Esophagus (tissue), 2 donors: ENCODE results near the gene FAM241B. TPM values are rescaled to one million over a fixed set of nuclear protein-coding genes. Genes with fewer than 3 reads are reported as not detected.

Source experiments
- H3K27ac ChIP-seq, 2 donors: one replicate each; pipeline ENCODE4 v1.5.1; 2013; ENCODE audit warnings: low read depth in 2 of 2, mild to moderate bottlenecking in 2 of 2, inconsistent platforms in 1 of 2, low read length in 1 of 2, moderate library complexity in 1 of 2
- H3K27me3 ChIP-seq, 2 donors: one replicate each; pipeline ENCODE4 v1.6.1; 2013; ENCODE audit warnings: low read length in 2 of 2, control low read depth in 1 of 2, mild to moderate bottlenecking in 1 of 2; ENCODE audit not compliant: insufficient read depth in 2 of 2, control insufficient read depth in 1 of 2
- H3K36me3 ChIP-seq, 2 donors: one replicate each; pipeline ENCODE4 v1.6.1; 2013; ENCODE audit warnings: low read length in 1 of 2; ENCODE audit not compliant: control insufficient read depth in 2 of 2, insufficient read depth in 2 of 2
- H3K4me1 ChIP-seq, 2 donors: one replicate each; pipeline ENCODE4 v1.6.1; 2013; ENCODE audit warnings: low read length in 1 of 2; ENCODE audit not compliant: control insufficient read depth in 2 of 2, insufficient read depth in 2 of 2
- H3K4me3 ChIP-seq, 2 donors: one replicate each; pipeline ENCODE4 v1.5.1; 2013; ENCODE audit warnings: low read length in 2 of 2, mild to moderate bottlenecking in 2 of 2, low read depth in 1 of 2, moderate library complexity in 1 of 2
- H3K9me3 ChIP-seq, 2 donors: one replicate each; pipeline ENCODE4 v1.6.1; 2013; ENCODE audit warnings: mild to moderate bottlenecking in 2 of 2, low read depth in 1 of 2, low read length in 1 of 2, moderate library complexity in 1 of 2; ENCODE audit not compliant: control insufficient read depth in 2 of 2, insufficient read depth in 1 of 2
- WGBS, 2 donors: extraction: QIAGEN DNeasy Blood & Tissue Kit; methylation state at CpG; one replicate each; pipeline ENCODE4 v1.1.7; 2013; 5-methylcytosine and 5-hydroxymethylcytosine counted together
- polyA plus RNA-seq, 2 donors: library from polyadenylated mRNA; stranded (reverse); fragments of 200-250 nt; gene quantifications; one replicate each; pipeline ENCODE4 v1.2.3, GENCODE V29; 2013
- donor health status: healthy with polysubstance abuse.
- donor health status: Bipolar disorder and iron deficiency.

FAM241B gene
- polyA plus RNA-seq, 2 donors: 4.3 to 5.2 TPM

- no peak overlapping the region for H3K4me3 ChIP-seq
- no peaks in the 10 kb centered on the region for H3K9me3 ChIP-seq
- H3K36me3 ChIP-seq: no peaks in the 10 kb centered on the region
- H3K27ac ChIP-seq: no peak overlapping the region
- WGBS, 2 donors: 87 to 91% methylated on average over 6 of the region's 6 CpGs
- no peaks in the 10 kb centered on the region for H3K4me1 ChIP-seq
- H3K27me3 ChIP-seq: no peaks in the 10 kb centered on the region
Observed at GRCh38 chr10:69653561-69653960, 23.5 kb downstream of the FAM241B start.

GRCh38 chr10:69655124-69655867 is 25.2 kb downstream of the FAM241B start:
- H3K27me3 ChIP-seq: no peaks in the 10 kb centered on the region
- H3K9me3 ChIP-seq: no peaks in the 10 kb centered on the region
- WGBS, 2 donors: 81 to 85% methylated on average over 20 of the region's 20 CpGs
- no peaks in the 10 kb centered on the region for H3K4me1 ChIP-seq
- no peak overlapping the region for H3K27ac ChIP-seq
- no peak overlapping the region for H3K4me3 ChIP-seq
- no peaks in the 10 kb centered on the region for H3K36me3 ChIP-seq

GRCh38 chr10:69655868-69656555 is 26.0 kb downstream of the FAM241B start:
- Histone ChIP-seq H3K27ac (no peak overlapping the region), H3K4me3 (no peak overlapping the region), H3K9me3 (no peaks in the 10 kb centered on the region), H3K4me1 (no peaks in the 10 kb centered on the region), H3K27me3 (no peaks in the 10 kb centered on the region), H3K36me3 (no peaks in the 10 kb centered on the region)
- WGBS, 2 donors: 69 to 70% methylated on average over 11 of the region's 11 CpGs

- no peak overlapping the region for H3K27ac ChIP-seq
- H3K4me1 ChIP-seq: no peaks in the 10 kb centered on the region
- WGBS, 2 donors: 33 to 42% methylated on average over 5 of the region's 5 CpGs
- no peaks in the 10 kb centered on the region for H3K27me3 ChIP-seq
- no peaks in the 10 kb centered on the region for H3K36me3 ChIP-seq
- no peak overlapping the region for H3K4me3 ChIP-seq
- no peaks in the 10 kb centered on the region for H3K9me3 ChIP-seq
Observed at GRCh38 chr10:69656742-69657269, 26.8 kb downstream of the FAM241B start.

- Histone ChIP-seq H3K4me1 (no peaks in the 10 kb centered on the region), H3K9me3 (no peaks in the 10 kb centered on the region), H3K36me3 (no peaks in the 10 kb centered on the region), H3K27ac (no peak overlapping the region), H3K27me3 (no peaks in the 10 kb centered on the region), H3K4me3 (no peak overlapping the region)
- 52 to 63% methylated on average over 8 of the region's 8 CpGs for whole genome bisulfite sequencing, 2 donors
Observed at GRCh38 chr10:69657430-69657829, 27.4 kb downstream of the FAM241B start.

GRCh38 chr10:69657866-69658265 is 27.8 kb downstream of the FAM241B start:
- Histone ChIP-seq H3K4me3 (no peak overlapping the region), H3K36me3 (no peaks in the 10 kb centered on the region), H3K27me3 (no peaks in the 10 kb centered on the region), H3K27ac (no peak overlapping the region), H3K4me1 (no peaks in the 10 kb centered on the region), H3K9me3 (no peaks in the 10 kb centered on the region)
- WGBS, 2 donors: 79 to 81% methylated on average over 10 of the region's 10 CpGs

GRCh38 chr10:69659241-69660038 is 29.4 kb downstream of the FAM241B start:
- Histone ChIP-seq H3K4me1 (no peaks in the 10 kb centered on the region), H3K4me3 (no peak overlapping the region), H3K27me3 (no peaks in the 10 kb centered on the region), H3K27ac (no peak overlapping the region), H3K36me3 (no peaks in the 10 kb centered on the region), H3K9me3 (no peaks in the 10 kb centered on the region)
- 60 to 66% methylated on average over 13 of the region's 13 CpGs for WGBS, 2 donors

GRCh38 chr10:69660296-69660695 is 30.2 kb downstream of the FAM241B start:
- no peak overlapping the region for H3K27ac ChIP-seq
- no peaks in the 10 kb centered on the region for H3K27me3 ChIP-seq

GRCh38 chr10:69661414-69662172 is 31.5 kb downstream of the FAM241B start:
- Histone ChIP-seq H3K9me3 (no peaks in the 10 kb centered on the region), H3K36me3 (no peaks in the 10 kb centered on the region), H3K4me3 (no peak overlapping the region), H3K4me1 (no peaks in the 10 kb centered on the region), H3K27me3 (no peaks in the 10 kb centered on the region), H3K27ac (no peak overlapping the region)
- 64 to 72% methylated on average over 4 of the region's 4 CpGs for WGBS, 2 donors

More at GRCh38 chr10:69660296-69660695, 30.2 kb downstream of the FAM241B start:
- Histone ChIP-seq H3K4me3 (no peak overlapping the region), H3K4me1 (no peaks in the 10 kb centered on the region), H3K36me3 (no peaks in the 10 kb centered on the region), H3K9me3 (no peaks in the 10 kb centered on the region)
- 74 to 75% methylated on average over 6 of the region's 6 CpGs for WGBS, 2 donors
